T-cell (primary cell): ENCODE measurements around the gene CD55. TPM values are rescaled to one million over a fixed set of nuclear protein-coding genes. Genes with fewer than 3 reads are reported as not detected.

Source experiments
- ATAC-seq, 4 experiments: fragments of 200-7000 bp in 3 of 4; fragments of 150-1000 bp in 1 of 4; cut with Tn5 transposase; replicated peaks in 1 of 4; 1 replicate in 3 of 4; 2 replicates in 1 of 4; pipeline ENCODE4 v1.10.0; 2021; ENCODE audit warnings: moderate library complexity in 3 of 4, mild to moderate bottlenecking in 2 of 4, moderate number of reproducible peaks in 1 of 4
- CTCF ChIA-PET, 2 donors: fragments of 300-600 bp; sonication (Branson Sonifier 250); formaldehyde crosslinking; loops; one replicate each; lab custom pipeline; 2022; ENCODE audit warnings: antibody characterized with exemption in 2 of 2; lab: Charles Lee
- POLR2A ChIA-PET, 2 donors: fragments of 300-600 bp; sonication (Branson Sonifier 250); formaldehyde crosslinking; loops; one replicate each; lab custom pipeline; 2022; ENCODE audit warnings: antibody characterized with exemption in 2 of 2; lab: Charles Lee
- DNase-seq, 35 experiments: peaks; one replicate each; pipeline versions ENCODE4 v3.0.0 to v3.0.0-alpha.2; 2013 to 2023
- H3K27ac ChIP-seq: one replicate; pipeline ENCODE4 v1.5.1; 2013; ENCODE audit warnings: low read length
- H3K27me3 ChIP-seq, 2 experiments: replicated peaks in 1 of 2; 1 replicate in 1 of 2; 2 replicates in 1 of 2; pipeline versions ENCODE4 v1.6.1 to v1.7.0; 2013; ENCODE audit warnings: low read length in 1 of 2, mixed read lengths in 1 of 2; ENCODE audit not compliant: control insufficient read depth in 2 of 2, insufficient read depth in 2 of 2; ENCODE audit errors: extremely low read depth in 1 of 2
- H3K36me3 ChIP-seq, 2 donors: 1 replicate in 1 of 2; 2 replicates in 1 of 2; pipeline versions ENCODE4 v1.6.1 to v1.7.0; 2013; ENCODE audit warnings: low read length in 1 of 2; ENCODE audit not compliant: control insufficient read depth in 2 of 2, insufficient read depth in 1 of 2; ENCODE audit errors: extremely low read depth in 1 of 2
- H3K4me1 ChIP-seq, 2 experiments: 1 replicate in 1 of 2; 2 replicates in 1 of 2; pipeline versions ENCODE4 v1.6.1 to v1.7.0; 2013; ENCODE audit warnings: low read length in 2 of 2, mixed read lengths in 1 of 2; ENCODE audit not compliant: insufficient read depth in 2 of 2, control insufficient read depth in 1 of 2; ENCODE audit errors: extremely low read depth in 1 of 2
- H3K4me3 ChIP-seq, 2 donors: 1 replicate in 1 of 2; 2 replicates in 1 of 2; pipeline versions ENCODE4 v1.5.1 to v1.7.0; 2013; ENCODE audit warnings: mild to moderate bottlenecking in 2 of 2, low read length in 1 of 2, moderate library complexity in 1 of 2; ENCODE audit not compliant: control insufficient read depth in 1 of 2; ENCODE audit errors: extremely low read depth in 1 of 2
- H3K9me3 ChIP-seq: 2 replicates; pipeline ENCODE4 v1.7.0; 2013
- H3K27ac Mint-ChIP-seq, 2 donors: one replicate each; pipeline ENCODE4 v1.8.0; 2020 to 2021; ENCODE audit warnings: mild to moderate bottlenecking in 2 of 2, mixed read lengths in 2 of 2
- H3K27me3 Mint-ChIP-seq, 2 donors: one replicate each; pipeline ENCODE4 v1.8.0; 2021 to 2022; ENCODE audit warnings: mixed read lengths in 2 of 2
- H3K36me3 Mint-ChIP-seq: one replicate; pipeline ENCODE4 v1.8.0; 2021; ENCODE audit warnings: mixed read lengths
- H3K4me1 Mint-ChIP-seq, 3 donors: one replicate each; pipeline ENCODE4 v1.8.0; 2020 to 2022; ENCODE audit warnings: mixed read lengths in 3 of 3, mild to moderate bottlenecking in 1 of 3
- H3K4me3 Mint-ChIP-seq, 3 donors: one replicate each; pipeline ENCODE4 v1.8.0; 2020 to 2022; ENCODE audit warnings: mild to moderate bottlenecking in 3 of 3, mixed read lengths in 3 of 3, moderate library complexity in 3 of 3
- H3K9me3 Mint-ChIP-seq, 3 donors: one replicate each; pipeline ENCODE4 v1.8.0; 2020 to 2022; ENCODE audit warnings: mixed read lengths in 3 of 3
- WGBS: methylation state at CpG from one replicate; pipeline ENCODE4 v1.1.5; 2013; ENCODE audit warnings: missing lambda C conversion rate; ENCODE audit not compliant: insufficient coverage; 5-methylcytosine and 5-hydroxymethylcytosine counted together
- total RNA-seq, 35 experiments: library from RNA in 6 of 35; stranded (reverse) in 6 of 35; fragments of 120-200 nt in 1 of 35; gene quantifications; one replicate each; pipeline versions ENCODE4 v1.2.1 to v1.2.4 and lab custom pipeline; 2013 to 2026

The CD55 gene
- total RNA-seq (100 to 1,000 TPM in 3 of 5 donors, 10 to 100 TPM in 2; 86.2 to 218 (median 117) TPM), total RNA-seq (lab: John Stamatoyannopoulos, UW) (76.8 to 332 (median 234) reads per million in 29 experiments)
- 85.9 TPM for total RNA-seq (2013)

- Histone ChIP-seq H3K4me3 (peak within 1 kb of the TSS; percentile 61 to 99), H3K4me1 (peaks cover 18 to 20% of the 10 kb centered on the region in 2 experiments), H3K36me3 (peaks cover 0 to 21% of the 10 kb centered on the region in 2 donors), H3K27me3 (peaks cover 0 to 3% of the 10 kb centered on the region in 2 experiments), H3K27ac (peak within 1 kb of the TSS; percentile 97), H3K9me3 (no peaks in the 10 kb centered on the region)
- peak within 1 kb of the TSS; percentile 89 to 95 (median 94) for H3K4me3 Mint-ChIP-seq
- ChIA-PET CTCF (interaction anchor here in 1 of 2 donors (0.8 to 2.3 kb wide), 8 partner anchors 10 to 272 kb away, joined by 3 to 36 read pairs (median 3); no protein-coding TSS in a partner anchor), POLR2A (interaction anchor here (0.6 to 6.8 kb wide), 16 partner anchors 8 to 763 kb away, joined by 3 to 111 read pairs (median 3); no protein-coding TSS in a partner anchor)
- peak within 1 kb of the TSS; percentile 99 to 100 for H3K27ac Mint-ChIP-seq
- peaks cover 31 to 49% (median 48%) of the 10 kb centered on the region in 3 donors for H3K4me1 Mint-ChIP-seq
- no peaks in the 10 kb centered on the region for H3K9me3 Mint-ChIP-seq
- DNase-seq (peak; percentile 93 to 100 (median 100)), ATAC-seq (peak; percentile 89 to 93 (median 92))
- H3K27me3 Mint-ChIP-seq = no peaks in the 10 kb centered on the region
- peaks cover 27% of the 10 kb centered on the region for H3K36me3 Mint-ChIP-seq
- under 1% methylated on average over 42 of the region's 53 CpGs for WGBS
Observed at GRCh38 chr1:207321079-207321789, at the start of gene CD55. Gene CD55, plus strand, starts transcription at chr1:207321678. Its CDS starts 88 bp downstream, at chr1:207321766.

DNA sequence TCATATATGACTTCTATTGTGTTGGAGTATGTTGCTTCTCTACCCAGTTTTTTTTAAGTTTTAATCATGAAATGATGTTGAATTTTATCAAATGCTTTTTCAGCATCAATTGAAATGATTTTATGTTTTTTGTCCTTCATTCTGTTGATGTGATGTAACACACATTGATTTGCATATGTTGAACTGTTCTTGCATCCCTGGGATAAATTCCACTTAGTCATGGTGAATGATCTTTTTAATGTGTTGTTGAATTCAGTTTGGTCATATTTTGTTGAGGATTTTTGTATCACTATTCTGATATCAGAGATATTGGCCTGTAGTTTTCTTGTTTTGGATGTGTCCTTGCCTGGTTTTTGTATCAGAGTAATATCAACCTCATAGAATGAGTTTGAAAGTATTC lies 46.6 kb upstream of the CD55 start:
- Mint-ChIP-seq H3K27ac (no peak overlapping the region), H3K36me3 (peaks cover 10% of the 10 kb centered on the region), H3K27me3 (no peaks in the 10 kb centered on the region), H3K4me3 (no peak overlapping the region), H3K4me1 (peaks cover 15 to 19% (median 15%) of the 10 kb centered on the region in 3 donors), H3K9me3 (peaks cover 13 to 16% (median 16%) of the 10 kb centered on the region in 3 donors)
- Histone ChIP-seq H3K4me3 (no peak overlapping the region), H3K27me3 (no peaks in the 10 kb centered on the region), H3K36me3 (no peaks in the 10 kb centered on the region), H3K27ac (no peak overlapping the region), H3K9me3 (no peaks in the 10 kb centered on the region), H3K4me1 (peaks cover 0 to 8% of the 10 kb centered on the region in 2 experiments)
- CTCF ChIA-PET = no interaction called here
- POLR2A ChIA-PET = no interaction called here
- DNase-seq (no peak), ATAC-seq (no peak)

DNA sequence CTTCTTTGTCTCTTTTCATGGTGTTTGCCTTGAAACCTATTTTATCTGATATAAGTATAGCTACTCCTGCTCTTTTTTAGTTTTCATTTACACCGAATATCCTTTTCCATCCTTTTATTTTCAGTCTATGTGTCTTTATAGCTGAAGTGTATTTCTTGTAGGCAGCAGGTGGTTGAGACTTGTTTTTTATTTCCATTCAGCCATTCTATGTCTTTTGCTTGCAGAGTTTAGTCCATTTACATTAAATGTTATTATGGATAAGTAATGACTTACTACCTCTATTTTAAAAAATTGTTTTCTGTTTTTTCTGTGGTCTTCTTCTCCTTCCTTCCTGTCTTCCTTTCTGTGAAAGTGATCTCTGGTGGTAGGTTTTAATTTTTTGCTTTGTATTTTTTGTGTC lies 45.0 kb upstream of the CD55 start:
- H3K4me3 Mint-ChIP-seq = peak overlapping the region in 1 of 3 donors; percentile 40
- Histone ChIP-seq H3K27ac (no peak overlapping the region), H3K4me3 (no peak overlapping the region), H3K36me3 (no peaks in the 10 kb centered on the region), H3K27me3 (no peaks in the 10 kb centered on the region), H3K9me3 (no peaks in the 10 kb centered on the region), H3K4me1 (peaks cover 0 to 12% of the 10 kb centered on the region in 2 experiments)
- CTCF ChIA-PET = no interaction called here
- peaks cover 9 to 16% (median 16%) of the 10 kb centered on the region in 3 donors for H3K9me3 Mint-ChIP-seq
- H3K27ac Mint-ChIP-seq = peak overlapping the region in 1 of 2 donors; percentile 45
- WGBS = no CpG with 5 or more reads among the region's 1 CpG
- no peaks in the 10 kb centered on the region for H3K27me3 Mint-ChIP-seq
- no peak for DNase-seq
- POLR2A ChIA-PET = no interaction called here
- peaks cover 10% of the 10 kb centered on the region for H3K36me3 Mint-ChIP-seq
- no peak for ATAC-seq
- H3K4me1 Mint-ChIP-seq = peaks cover 24 to 30% (median 25%) of the 10 kb centered on the region in 3 donors

DNA sequence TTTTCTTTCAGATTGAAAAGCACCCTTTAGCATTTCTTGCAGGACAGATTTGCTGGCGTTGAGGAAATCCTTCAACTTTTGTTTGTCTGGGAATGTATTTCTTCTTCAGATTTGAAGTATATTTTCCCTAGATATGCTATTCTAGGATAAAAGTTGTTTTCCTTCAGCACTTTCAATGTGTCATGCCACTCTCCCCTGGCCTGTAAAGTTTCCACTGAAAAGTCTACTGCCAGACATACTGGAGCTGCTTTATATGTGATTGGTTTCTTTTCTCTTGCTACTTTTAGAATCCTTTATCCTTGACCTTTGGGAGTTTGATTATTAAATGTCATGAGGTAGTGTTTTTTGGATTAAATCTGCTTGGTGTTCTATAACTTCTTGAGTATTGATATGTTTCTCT lies 44.2 kb upstream of the CD55 start:
- DNase-seq (no peak), ATAC-seq (no peak)
- POLR2A ChIA-PET = no interaction called here
- Histone ChIP-seq H3K27me3 (no peaks in the 10 kb centered on the region), H3K27ac (no peak overlapping the region), H3K9me3 (no peaks in the 10 kb centered on the region), H3K4me1 (peaks cover 3 to 19% of the 10 kb centered on the region in 2 experiments), H3K36me3 (no peaks in the 10 kb centered on the region), H3K4me3 (no peak overlapping the region)
- H3K36me3 Mint-ChIP-seq = peaks cover 10% of the 10 kb centered on the region
- peaks cover 9 to 11% (median 11%) of the 10 kb centered on the region in 3 donors for H3K9me3 Mint-ChIP-seq
- CTCF ChIA-PET = no interaction called here
- H3K4me1 Mint-ChIP-seq = peaks cover 32 to 38% (median 33%) of the 10 kb centered on the region in 3 donors
- no CpG with 5 or more reads among the region's 1 CpG for WGBS
- H3K27ac Mint-ChIP-seq = peak overlapping the region in 1 of 2 donors; percentile 35
- H3K4me3 Mint-ChIP-seq = peak overlapping the region in 1 of 3 donors; percentile 40
- no peaks in the 10 kb centered on the region for H3K27me3 Mint-ChIP-seq

GRCh38 chr1:207279652-207280051 lies 41.8 kb upstream of the CD55 start:
- no peak for ATAC-seq
- peaks cover 8 to 33% of the 10 kb centered on the region in 2 experiments for H3K4me1 ChIP-seq
- Mint-ChIP-seq H3K9me3 (peaks cover 0 to 5% (median 5%) of the 10 kb centered on the region in 3 donors), H3K27ac (no peak overlapping the region), H3K27me3 (no peaks in the 10 kb centered on the region), H3K4me1 (peaks cover 47 to 55% (median 49%) of the 10 kb centered on the region in 3 donors), H3K4me3 (no peak overlapping the region), H3K36me3 (peaks cover 10% of the 10 kb centered on the region)
- ChIA-PET CTCF (no interaction called here), POLR2A (no interaction called here)
- H3K9me3 ChIP-seq = no peaks in the 10 kb centered on the region
- no peaks in the 10 kb centered on the region for H3K27me3 ChIP-seq
- H3K36me3 ChIP-seq = no peaks in the 10 kb centered on the region
- H3K27ac ChIP-seq = no peak overlapping the region
- no peak for DNase-seq
- H3K4me3 ChIP-seq = no peak overlapping the region
- WGBS = 94% methylated on average over 2 of the region's 2 CpGs

DNA sequence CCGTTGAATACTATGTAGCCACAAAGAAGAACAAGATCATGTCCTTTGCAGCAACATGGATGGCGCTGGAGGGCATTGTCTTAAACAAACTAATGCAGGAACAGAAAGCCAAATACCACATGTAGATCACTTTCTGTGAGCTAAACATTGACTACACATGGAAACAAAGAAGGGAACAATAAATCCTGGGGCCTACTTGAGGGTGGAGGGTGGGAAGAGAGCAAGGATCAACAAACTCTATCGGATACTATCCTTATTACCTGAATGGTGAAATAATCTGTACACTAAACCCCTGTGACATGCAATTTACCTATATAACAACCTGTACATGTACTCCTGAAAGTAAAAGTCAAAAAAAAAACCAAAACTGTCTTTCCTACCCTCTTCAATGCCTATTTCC lies 40.8 kb upstream of the CD55 start:
- DNase-seq = no peak
- no peak overlapping the region for H3K4me3 ChIP-seq
- H3K36me3 ChIP-seq = no peaks in the 10 kb centered on the region
- no peaks in the 10 kb centered on the region for H3K36me3 Mint-ChIP-seq
- H3K4me1 ChIP-seq = peaks cover 8 to 33% of the 10 kb centered on the region in 2 experiments
- H3K9me3 ChIP-seq = no peaks in the 10 kb centered on the region
- H3K27ac Mint-ChIP-seq = peak overlapping the region in 1 of 2 donors; percentile 50
- H3K27me3 ChIP-seq = no peaks in the 10 kb centered on the region
- no peak overlapping the region for H3K27ac ChIP-seq
- H3K9me3 Mint-ChIP-seq = peaks cover 0 to 5% (median 0%) of the 10 kb centered on the region in 3 donors
- H3K4me3 Mint-ChIP-seq = no peak overlapping the region
- ChIA-PET POLR2A (no interaction called here), CTCF (no interaction called here)
- no CpG with 5 or more reads among the region's 3 CpGs for WGBS
- no peak for ATAC-seq
- peaks cover 53 to 55% (median 55%) of the 10 kb centered on the region in 3 donors for H3K4me1 Mint-ChIP-seq
- H3K27me3 Mint-ChIP-seq = no peaks in the 10 kb centered on the region
